GM10266 (cell line): Measurements from ENCODE around the gene AGPAT2.

ENCODE experiments used
- DNase-seq: peaks from one replicate; pipeline ENCODE4 v3.0.0; 2012; ENCODE audit errors: extremely low spot score
- TF ChIP-seq, protein P1 (sequence below): IDR thresholded peaks from 2 replicates; pipeline ENCODE4 v1.5.1; 2012; ENCODE audit warnings: mild to moderate bottlenecking, low read depth; ENCODE audit not compliant: control insufficient read depth, insufficient read depth; ENCODE audit errors: missing control alignments

The AGPAT2 gene

DNA sequence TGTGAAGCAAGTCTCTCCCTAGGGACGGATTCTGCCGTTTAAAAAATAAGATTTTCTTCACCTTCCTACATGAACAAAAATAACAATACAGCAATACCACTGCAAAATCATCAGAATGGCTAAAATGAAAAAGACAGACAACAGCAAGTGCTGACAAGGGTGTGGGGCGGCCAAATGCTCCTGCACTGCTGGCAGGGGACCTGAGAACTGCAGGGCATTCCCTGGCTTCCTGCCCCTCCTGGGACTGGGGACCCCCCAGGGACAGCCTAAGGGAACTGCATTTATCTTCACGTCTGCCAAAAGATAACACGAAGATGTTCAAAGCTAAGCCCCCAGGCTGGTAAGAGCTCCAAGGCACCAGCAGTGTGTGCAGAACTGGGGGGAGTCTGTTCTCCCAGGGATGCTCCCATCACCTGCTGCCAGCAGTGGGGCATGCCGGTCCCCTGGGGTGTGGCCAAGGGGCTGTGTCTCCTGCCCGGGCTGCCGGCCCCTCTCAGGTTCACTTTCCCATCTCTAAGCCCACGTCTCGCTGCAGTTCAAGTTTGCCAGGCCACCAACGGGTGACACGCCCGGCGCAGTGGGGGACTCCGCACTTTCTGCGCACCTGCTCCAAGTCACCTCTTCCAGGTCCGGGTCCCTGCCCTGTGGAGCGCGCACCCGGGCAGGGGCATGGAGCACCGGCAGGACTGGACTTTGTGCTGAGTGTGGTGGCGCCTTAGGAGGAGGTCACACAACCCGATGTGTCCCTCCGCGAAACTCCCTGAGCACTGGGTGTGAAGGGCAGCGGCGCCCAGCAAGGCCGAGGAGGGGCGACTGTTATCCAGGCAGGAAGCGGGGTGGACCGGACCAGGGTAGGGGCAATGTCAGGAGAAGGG is 29.0 kb downstream of the AGPAT2 start:
- TF ChIP-seq, protein P1, sequence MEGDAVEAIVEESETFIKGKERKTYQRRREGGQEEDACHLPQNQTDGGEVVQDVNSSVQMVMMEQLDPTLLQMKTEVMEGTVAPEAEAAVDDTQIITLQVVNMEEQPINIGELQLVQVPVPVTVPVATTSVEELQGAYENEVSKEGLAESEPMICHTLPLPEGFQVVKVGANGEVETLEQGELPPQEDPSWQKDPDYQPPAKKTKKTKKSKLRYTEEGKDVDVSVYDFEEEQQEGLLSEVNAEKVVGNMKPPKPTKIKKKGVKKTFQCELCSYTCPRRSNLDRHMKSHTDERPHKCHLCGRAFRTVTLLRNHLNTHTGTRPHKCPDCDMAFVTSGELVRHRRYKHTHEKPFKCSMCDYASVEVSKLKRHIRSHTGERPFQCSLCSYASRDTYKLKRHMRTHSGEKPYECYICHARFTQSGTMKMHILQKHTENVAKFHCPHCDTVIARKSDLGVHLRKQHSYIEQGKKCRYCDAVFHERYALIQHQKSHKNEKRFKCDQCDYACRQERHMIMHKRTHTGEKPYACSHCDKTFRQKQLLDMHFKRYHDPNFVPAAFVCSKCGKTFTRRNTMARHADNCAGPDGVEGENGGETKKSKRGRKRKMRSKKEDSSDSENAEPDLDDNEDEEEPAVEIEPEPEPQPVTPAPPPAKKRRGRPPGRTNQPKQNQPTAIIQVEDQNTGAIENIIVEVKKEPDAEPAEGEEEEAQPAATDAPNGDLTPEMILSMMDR: no peak
- DNase-seq: no peak

DNA sequence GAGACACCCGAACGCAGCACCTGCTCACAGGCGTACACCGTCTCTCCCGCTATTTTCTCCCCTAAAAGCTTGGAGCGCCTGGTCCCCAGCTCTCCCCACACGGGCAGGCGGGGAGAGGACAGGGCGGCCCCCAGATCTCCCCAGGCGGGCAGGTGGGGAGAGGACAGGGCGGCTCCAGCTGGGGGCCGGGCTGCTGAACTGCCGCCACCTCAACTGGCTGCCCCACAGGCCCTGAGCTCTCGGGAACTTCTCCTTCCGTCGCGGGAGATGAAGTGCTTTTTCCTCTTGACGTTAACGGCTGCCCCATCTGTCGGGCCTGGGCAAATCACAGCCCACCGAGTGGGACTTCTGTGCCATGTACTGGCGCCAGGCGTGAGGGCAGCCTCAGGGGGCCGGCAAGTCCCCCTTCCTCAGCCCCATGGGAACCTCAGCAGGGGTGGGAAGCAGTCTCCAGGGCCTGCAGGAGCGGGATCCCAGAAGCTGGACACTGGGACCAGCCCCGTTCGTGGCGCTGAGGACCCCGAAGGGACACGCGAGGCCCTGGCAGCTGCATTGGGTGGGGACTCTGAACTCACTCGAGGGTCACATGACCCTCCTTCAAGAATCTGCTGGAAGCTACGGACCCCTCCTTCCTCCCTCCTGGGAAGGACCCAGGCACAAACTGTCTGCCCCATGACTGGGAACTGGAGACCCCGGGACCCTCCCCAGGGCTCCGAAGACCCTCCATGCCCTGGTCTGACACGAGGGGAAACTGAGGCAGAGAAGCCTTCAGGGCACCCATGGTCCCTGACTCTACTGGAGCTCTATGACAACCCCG is 30.3 kb downstream of the AGPAT2 start:
- DNase-seq: no peak
- TF ChIP-seq, protein P1: no peak

DNA sequence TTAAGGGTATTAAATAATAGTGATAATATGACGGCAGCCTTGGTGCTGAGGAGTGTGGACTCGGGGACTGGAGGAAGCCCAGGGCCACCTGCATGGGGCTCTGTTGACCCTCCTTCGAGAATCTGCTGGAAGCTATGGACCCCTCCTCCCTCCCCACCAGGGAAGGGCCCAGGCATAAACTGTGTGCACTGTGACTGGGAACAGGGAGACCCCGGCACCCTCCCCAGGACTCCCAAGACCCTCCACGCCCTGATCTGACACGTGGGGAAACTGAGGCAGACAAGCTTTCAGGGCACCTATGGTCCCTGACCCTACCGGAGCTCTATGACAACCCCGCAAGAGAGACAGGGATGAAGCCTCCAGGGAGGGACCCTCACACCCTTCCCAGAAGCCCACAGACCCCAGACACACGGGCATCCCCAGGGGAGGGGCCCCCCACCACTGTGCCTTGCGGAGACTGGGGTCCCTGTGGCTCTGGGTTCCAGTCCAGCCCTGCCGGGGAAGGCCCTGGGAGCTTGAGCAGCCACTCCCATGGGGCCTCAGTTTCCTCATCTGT is 31.0 kb downstream of the AGPAT2 start:
- TF ChIP-seq, protein P1: no peak
- DNase-seq: no peak

DNA sequence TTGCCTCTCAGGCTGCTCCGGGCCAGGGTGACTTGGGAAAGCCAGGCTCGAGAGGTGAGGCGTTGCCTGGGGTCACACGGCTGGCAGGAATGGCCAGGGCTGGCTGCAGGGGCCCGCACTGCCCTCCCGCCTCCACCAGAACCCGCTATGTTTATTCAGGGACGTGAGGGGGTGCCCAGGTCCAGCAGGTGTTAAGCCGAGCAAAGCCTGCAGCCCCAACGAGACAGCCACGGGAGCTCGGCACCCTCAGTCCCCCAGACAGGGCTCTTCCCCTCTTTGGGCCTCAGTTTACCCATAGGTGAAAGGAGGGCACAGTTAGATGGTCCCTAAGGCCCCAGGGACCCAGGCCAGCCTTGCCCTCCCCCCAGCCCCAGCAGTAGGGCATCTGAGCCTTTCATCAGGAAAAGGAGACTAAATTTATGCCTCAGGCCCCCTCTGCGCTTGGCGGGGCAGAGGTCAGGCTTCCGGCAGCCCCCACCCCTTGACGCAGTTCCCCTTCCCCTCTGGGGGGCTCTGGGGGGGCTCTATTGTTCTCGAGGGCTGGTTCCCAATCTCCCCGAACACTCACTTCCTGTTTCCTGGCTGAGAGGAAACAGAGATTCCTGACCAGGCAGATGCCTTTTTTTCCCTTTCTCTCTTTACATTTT is 31.6 kb downstream of the AGPAT2 start:
- TF ChIP-seq, protein P1: no peak

DNA sequence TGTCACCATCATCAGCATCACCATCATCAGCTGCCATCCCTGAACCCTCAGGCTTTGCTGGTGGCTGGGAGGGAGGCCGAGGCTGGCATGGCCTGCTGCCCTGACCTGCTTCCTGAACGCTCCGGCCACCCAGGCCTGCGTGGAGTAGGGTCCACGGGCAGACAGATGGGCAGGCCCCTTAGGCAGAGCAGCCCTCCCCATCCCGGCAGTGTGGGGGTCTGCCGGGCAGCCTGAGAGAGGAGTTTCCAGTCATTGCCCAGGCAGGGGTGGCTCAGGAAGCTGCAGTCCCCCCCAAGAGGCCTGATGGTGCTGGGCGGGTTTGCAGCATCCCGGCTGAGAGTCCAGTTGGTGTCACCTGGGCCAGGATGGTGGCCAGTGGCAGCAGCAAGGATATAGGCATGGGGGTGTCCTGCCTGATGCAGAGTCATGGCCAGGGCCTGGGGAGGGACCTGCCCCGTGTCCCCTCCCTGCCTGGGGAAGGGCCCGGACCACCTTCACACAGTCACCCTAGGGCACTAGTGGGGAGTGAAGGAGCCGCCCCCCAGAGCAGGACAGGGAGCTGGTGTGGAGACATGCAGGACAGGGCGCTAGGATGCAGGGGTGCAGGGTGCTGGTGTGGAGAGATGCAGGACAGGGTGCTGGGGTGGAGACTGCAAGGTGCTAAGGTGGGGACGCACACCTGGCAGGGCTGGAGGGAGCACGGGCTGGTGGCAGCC is 32.3 kb downstream of the AGPAT2 start:
- TF ChIP-seq, protein P1: no peak
- no peak for DNase-seq

More for the DNA sequence above, 31.6 kb downstream of the AGPAT2 start:
- no peak for DNase-seq

DNA sequence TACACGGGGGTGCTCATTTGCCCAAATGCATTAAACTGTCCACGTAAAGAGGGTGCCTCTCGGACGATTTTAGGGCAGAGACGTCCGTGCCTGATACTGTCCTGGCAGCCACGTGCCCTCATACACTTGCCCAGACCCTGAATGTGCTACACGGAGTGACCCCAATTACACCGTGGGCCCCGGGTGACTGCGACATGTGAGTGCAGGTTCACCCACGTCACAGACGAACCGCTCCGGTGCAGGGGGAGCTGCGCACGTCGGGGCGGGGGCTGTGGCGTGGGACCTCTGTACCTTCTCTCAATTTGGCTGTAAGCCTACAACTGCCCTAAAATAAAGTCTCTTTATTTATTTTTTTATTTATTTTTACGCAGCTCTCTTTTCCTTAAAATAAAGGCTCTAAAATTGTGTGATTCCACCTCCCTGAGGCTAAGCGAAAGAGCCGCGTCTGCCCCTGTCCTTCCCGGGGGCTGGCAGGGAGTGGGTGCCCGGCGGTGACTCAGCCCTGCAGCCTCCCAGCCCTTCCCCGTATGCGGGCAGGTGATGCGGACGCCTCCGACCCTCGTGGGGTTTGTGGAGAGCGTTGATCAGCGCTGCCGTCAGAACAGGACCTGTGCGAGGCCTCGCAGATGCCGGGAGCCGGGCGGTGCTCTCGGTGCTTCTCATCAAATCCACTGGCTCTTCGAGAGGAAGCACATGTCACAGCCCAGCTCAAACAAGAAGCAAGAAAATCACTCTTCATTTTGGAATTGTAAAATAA is 33.8 kb downstream of the AGPAT2 start:
- TF ChIP-seq, protein P1: no peak

More for the DNA sequence above, 33.8 kb downstream of the AGPAT2 start:
- no peak for DNase-seq
